HG03066 (cell line): Measurements from ENCODE around the gene PPP1R14B.
A peak's percentile ranks its signal among the peaks of the same experiment; 100 is the strongest.

Experiments used
- ATAC-seq: cut with Tn5 transposase; IDR thresholded peaks from one replicate; pipeline ENCODE4 v1.9.1; 2021; ENCODE audit warnings: low read depth; ENCODE audit not compliant: unreplicated experiment

PPP1R14B gene

DNA sequence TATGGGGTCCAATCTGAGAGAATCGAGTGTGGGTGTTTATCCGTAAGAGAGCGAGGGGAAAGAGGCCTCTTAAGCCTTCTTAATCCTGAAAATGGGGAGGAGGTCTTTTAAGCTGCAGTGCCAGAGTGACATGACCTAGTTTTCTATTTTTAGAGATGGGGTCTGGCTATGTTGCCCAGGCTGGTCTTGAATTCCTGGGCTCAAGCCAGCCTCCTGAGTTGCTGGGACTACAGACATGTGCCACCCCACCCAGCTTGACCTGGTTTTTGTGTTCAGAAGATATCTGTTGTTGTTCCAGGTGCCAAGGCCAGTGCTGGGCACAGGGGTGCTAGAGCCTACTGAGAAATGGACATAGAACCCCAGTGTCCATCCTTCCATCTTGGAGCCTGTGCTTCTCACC, 36.3 kb upstream of the PPP1R14B start:
- ATAC-seq, result no peak

DNA sequence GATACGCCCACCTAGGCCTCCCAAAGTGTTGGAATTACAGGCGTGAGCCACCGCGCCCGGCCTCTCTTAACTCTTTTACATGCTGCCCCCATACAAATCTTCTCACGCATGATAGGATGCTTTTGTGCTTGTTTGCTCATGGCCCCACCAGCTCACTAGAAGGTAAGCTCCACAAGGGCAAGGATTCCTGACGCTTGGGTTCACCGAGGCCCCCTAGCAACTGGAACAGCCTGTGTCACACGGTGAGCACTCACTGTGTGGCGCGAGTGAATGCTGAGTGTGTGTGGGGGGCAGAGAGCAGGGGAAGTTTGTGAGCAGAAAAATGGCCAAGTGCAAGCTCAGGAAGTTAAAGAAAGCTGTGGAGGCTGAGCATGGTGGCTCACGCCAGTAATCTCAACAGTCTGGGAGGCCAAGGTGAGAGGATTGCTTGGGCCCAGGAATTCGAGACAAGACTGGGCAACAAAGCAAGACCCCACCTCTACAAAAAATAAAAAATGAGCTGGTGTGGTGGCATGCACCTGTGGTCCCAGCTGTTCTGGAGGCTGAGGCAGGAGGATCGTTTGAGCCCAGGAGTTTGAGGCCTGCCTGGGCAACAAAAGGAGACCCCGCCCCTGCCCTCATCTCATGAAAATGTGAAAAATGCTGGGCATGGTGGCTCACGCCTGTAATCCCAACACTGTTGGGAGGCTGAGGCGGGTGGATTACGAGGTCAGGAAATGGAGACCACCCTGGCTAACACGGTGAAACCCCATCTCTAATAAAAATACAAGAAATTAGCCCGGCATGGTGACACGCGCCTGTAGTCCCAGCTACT, 35.4 kb upstream of the PPP1R14B start:
- no peak for ATAC-seq

DNA sequence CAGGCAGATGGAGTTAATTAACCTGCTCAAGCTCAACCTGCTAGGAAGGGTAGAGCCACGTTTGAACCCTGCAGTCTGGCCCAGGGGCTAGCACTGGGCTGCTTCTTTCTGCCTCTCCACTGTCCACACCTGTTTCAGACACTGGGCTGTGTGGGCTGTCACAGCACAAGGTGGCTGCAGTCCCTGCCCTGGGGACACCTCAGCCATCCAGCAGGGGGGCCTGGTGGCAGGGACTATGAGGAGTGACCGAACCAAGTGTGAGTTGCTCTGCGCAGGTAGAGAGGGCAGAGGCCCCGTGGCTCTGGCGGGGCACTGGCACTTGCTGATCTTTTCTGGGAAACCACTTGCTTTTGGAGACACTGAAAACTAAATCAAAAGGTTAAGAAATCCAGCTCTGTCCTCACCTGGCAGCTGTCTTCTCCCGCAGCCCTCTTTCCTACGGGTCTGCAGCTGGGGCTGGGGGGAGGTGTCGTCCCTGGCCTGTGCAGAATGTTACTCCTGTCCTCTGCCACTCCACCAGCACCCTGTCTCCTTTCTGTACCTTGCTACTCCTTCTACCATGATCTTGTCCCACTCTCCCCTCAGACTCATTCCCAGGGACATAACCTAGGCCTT, 31.9 kb upstream of the PPP1R14B start:
- no peak for ATAC-seq

DNA sequence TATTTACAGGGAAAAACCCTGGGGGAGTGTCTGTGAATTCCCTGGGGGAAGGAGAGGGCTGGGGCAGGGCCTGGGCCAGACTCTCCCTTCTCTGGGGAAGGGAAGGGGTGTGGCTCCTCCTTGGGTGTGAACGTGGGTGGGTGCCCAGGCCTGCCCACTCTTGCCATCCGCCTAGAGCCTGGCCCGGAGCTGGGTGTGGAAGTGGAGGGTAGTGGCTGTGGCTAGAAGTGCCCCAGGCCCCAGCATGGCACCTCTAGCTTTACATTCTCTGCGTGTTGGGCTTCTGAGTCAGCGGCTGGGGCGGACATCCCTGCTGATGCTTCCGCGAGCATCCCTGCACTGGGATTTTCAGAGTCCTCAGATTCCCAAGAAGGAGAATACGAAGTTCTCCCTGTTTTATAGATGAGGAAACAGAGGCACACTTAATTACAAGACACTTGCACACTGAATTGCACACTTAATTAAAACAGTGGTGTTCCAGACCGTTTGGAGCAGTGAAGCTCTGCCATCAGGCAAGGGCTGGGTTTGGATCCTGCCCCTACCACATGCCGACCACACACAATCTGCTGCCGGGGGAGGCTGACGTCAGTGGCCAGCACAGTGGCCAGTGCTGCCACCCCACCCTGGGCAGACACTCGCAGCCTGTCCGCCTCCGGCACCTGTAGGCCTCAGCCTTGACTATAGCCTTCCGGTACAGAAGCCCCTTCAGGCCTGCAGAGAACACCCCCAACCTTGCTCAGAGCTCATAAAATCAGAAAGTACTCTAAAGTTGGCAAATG, 30.1 kb upstream of the PPP1R14B start:
- ATAC-seq, result no peak

DNA sequence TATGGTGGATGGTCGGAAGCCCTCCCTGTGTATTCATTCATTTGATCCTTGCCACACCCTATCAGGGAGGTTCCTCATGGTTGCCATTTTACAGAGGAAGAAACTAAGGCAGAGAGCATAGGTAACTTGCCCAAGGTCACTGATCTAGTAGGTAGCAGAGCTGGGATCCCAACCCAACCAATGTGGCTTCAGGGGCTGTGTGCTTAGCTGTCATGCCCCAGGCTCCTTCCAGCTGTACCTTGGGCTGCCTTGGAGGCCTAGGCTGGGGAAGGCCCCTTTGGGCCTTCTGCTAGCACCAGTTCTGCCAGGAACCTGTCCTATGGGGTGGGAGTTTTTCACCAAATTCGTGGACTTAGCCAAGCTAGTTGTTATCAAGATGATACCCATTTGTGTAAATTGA, 29.1 kb upstream of the PPP1R14B start:
- no peak for ATAC-seq

DNA sequence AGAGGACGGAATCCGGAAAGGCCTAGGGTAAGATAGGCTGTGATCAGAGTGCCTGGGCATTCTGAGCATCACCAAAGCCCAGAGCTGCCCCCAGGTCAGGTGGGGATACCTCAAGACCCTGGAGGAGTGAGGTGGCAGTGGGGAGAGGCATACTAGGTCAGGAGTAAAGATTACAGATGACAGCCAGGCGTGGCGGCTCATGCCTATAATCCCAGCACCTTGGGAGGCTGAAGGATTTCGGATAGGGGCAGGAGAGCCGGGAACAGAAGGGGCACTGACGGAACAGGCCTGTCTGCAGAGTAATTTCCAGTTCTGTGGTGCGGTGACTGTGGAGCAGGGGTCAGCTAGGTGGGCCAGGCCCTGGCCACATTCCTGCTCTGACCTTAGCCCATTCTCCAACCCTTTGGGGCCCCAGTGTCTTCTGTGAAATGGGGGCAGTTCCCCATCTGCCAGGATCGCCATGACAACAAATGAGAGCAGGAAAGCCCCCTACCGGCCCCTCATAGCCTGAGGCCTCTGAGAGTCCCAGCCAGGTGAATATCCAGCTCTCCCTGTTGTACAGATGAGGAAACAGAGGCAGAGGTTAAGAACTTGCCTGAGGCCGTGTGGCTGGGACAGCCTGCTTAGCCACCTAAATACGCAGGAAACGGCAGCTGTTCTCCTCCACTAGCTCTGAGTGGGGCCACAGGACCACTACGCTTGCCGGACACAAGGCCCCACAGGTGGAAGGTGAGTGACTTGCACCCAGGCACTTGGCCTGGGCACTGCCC, 28.5 kb upstream of the PPP1R14B start:
- no peak for ATAC-seq

DNA sequence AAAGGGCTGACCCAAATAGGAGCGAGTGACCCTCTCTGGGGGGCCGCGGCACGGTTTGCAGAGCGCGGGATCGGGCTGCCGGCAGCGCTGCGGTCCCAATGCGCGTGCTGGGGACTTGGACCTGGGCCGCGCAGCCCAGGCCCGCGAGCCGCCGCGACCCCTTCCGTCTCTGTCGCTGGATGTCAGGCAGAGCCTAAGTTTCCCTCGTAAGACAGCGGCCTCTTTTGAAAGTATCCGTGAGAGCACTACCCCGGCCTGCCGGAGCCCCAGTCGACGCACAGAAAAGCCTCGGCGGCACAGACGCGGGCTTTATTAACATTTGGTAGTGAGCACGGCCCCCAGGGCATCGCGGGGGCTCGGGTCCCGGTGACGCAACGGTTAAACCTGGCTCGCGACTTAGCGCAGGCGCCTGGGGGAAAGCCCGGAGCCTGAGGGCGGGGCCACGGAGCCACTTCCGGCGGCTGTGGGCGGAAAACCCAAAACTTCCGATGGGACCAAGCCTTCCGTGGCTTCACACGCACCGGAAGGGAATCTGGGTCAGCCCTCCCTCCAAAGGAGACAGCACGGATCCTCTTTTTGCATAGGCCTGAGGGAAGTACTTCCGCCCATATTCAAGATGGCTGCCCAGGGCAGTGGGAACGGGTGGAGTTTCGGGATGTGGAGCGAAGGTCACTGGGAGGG, 22.9 kb upstream of the PPP1R14B start:
- peak; percentile 68 for ATAC-seq

DNA sequence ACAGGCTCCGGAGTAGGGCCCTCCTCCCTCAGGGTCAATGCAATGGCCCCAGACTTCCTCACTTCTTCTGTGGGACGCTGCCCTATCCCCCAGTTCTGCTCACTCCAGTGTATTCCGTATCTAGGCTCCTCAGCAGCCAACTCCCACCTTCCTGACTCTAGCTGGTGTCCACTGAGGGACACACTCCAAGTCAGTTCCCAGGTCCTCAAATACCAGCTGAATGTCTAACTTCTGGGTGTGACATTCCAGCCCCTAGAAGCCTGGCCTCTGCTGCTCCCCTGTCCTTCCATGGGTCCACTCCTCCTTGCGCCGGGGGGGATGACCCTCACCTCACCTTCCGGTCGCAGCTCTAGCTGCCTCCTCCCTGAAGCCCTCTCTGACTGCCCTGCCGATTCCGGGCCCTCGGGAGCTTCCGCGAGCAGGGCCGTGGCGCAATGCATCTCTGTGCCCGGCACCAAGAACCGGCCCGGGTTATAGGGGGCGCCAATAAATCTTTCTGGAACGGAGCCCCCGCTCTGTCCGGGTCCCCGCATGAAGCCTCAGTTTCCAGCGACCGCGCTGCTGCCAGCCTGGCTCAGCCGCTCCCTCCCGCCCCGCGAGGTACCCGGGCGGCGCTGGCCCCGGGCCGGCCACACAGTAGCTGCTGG, 22.3 kb upstream of the PPP1R14B start:
- ATAC-seq, result peak; percentile 24

DNA sequence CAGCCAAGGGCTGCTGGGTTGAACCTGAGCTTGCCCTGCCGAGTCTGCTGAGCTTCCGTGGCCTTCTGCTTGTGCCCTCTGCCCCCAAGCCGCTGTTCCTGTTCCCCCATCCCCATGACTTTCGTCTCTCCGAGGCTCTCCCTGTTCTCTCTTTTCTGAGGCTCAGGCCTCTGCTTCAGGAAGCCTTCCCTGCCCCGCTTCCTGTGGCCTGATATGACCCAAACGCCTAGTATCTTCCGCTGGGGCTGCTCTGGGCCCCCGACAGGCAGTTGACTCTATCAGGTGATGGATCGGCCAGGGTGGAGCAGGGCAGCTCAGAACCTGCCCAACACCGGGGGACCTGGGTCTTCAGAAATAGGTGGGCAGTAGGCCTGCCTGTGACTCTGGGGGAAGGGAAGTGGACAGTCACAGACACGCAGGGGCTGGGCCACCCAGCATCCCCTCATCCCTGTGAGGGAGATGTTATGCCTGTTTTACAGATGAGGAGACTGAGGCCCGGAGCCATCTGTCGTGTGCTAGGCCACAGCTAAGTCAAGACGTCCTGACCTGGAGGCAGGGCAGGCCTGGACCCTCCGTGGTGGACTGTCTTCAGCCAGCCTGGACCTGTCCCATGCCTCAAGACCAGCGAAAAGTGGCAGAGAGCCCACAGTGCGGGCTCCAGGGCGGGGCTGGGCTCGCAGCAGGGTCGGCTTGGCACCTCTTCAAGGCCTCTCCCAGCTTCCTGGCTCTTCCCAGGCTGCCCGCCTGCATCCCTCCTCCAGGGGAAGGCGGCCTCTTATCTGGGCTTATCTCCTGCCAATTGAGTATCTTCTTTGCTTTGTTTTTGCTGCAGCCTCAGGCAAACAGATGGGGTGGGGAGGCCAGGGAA, 21.5 kb upstream of the PPP1R14B start:
- no peak for ATAC-seq

DNA sequence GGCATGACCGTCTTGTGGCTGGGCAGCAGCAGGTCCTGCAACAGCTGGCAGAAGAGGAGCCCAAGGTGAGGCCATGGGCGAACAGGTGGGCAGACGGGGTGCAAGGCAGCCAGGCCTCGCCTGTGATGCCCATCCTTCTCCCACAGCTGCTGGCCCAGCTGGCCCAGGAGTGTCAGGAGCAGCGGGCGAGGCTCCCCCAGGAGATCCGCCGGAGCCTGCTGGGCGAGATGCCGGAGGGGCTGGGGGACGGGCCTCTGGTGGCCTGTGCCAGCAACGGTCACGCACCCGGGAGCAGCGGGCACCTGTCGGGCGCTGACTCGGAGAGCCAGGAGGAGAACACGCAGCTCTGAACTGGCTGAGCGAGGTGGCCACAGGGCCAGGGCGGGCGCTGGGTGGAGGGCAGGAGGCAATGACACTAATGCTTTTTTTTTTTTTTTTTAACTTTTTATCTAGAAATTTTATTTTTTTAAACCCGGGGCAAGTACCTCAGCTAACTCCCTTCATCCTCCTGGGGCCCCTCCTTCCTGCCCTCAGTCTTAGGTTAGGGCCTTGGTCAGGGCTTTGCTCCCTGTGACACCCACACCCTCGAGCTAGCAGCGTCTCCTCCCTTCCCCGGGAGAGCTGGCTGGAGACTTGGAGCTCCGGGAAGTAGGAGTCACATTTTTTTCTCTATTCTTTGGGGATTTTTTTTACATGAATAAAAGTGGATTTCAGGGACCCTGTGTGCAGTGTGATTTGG, 20.6 kb upstream of the PPP1R14B start:
- no peak for ATAC-seq

DNA sequence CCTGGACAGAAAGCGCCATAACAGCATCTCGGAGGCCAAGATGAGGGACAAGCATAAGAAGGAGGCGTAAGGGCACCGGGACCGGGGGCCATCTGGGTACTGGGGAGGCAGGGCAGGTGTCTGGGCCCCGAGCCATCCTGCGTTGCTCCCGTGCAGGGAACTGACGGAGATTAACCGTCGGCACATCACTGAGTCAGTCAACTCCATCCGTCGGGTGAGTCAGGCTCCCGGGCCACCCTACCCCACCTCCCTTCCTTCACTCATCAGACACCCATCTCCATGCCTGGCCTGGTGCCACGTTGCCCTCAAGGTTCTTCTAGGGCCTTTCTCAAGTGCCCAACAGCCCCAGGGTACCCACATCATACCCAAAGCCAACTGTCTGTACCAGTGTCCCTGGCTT, 19.6 kb upstream of the PPP1R14B start:
- ATAC-seq, result no peak

DNA sequence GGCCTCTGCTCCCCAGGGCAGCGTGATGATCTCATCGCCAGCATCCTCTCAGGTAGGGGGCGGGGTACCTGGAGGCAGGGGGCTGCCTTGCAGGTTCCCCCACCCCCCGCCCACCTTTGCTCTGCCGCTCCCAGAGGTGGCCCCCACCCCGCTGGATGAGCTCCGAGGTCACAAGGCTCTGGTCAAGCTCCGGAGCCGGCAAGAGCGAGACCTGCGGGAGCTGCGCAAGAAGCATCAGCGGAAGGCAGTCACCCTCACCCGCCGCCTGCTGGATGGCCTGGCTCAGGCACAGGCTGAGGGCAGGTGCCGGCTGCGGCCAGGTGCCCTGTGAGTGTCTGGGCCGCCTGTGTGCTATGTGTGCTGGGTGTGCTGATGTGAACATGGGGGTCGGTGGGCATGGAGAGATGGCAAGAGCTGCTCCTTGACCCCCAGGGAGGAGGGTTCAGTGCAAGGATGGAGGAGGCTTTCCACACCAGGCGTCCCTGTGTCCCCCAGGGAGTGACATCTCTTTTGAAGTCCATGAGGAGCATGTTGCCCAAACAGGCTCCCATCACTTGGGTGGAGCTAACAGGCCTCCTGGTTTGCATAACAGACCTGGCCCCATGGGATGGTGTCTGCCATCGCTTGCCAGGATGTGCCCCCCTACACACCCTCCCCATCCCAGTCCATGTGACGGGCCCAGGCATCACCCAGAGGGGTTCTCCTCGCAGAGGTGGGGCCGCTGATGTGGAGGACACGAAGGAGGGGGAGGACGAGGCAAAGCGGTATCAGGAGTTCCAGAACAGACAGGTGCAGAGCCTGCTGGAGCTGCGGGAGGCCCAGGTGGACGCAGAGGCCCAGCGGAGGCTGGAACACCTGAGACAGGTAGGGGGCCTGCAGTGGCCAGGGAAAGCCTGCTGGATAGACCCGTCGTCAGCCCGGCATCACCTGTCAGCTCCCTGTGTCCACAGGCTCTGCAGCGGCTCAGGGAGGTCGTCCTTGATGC, 18.7 kb upstream of the PPP1R14B start:
- no peak for ATAC-seq

DNA sequence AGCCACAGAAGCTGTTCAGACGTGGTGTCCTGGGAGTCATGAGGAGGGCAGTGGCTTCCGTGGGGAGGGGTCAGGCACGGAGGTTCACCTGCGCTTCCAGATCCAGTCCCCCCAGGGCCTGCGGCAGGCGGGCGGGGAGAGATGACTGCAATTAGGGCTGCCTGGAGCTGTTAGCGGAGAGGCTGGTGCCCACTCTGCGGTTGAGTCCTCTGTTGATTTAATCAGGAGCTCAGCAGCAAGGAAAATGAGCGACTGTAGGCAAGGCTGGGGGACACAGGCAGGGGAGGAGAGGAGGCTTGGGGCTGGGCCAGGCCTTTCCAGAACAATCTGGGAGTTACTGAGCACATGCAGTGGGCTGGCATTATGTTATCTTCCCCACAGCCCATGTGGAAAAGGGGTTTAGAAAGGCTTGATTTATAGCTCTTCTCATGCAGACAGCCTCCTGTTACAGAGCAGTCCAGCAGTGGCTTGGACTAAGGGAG, 17.7 kb upstream of the PPP1R14B start:
- no peak for ATAC-seq

DNA sequence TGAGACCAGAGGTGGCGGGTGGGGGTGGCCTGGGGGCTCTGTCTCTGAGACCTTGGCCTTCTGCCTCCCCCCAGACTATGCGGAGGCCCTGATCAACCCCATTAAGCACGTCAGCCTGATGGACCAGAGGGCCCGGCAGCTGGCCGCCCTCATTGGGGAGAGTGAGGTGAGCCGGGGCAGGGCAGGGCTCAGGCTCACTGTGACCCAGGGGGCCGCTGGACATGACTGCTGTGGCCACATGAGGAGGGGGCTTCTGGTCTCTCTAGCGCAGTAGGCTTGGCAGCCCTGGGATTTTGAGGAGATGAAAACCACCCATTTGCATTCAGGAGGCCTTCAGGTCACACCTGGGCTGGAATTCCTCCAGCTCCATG, 17.2 kb upstream of the PPP1R14B start:
- ATAC-seq, result no peak

DNA sequence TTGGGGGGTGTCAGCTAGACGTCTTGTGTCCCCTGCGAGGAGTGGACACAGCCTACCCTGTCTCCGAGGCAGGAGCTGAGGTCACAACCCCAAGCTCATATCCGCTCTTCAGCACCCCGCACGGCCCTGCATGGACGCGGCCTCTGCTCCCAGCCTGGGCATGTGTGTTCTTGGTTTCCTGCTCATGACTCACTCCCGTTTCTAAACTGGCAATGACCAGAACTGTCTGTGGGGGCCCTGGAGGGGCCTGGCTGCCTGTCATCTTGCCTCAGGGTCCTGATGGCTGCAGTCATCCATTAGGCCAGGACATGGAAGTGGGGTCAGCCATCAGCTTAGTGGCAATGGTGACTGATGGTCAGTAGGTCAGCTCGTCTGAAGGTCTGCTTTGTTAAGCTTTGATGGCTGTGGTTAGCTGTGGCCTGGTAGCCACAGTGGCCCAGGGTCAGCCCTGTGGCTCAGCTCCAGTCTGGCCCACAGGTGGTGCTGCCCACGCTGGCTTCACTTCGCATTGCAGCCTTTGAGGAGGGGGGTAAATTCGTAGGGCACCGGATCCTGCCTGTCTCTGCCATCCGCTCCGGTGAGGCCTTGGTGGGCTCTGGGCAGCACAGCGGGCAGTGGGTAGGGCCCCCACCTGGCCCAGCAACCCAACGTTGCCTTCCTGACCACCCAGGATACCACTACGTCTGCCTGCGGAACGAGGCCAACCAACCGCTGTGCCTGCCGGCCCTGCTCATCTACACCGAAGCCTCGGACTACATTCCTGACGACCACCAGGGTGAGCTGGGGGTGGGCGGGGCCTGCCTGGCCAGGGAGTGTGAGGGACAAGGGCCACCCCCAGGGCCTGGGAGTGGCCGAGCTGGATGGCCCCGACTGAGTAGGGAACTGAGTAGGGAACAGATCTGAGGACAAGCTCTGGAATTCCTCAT, 16.5 kb upstream of the PPP1R14B start:
- no peak for ATAC-seq
